AG09319 (cell line): ENCODE data around the gene GSE1.

Experiments
- DNase-seq: peaks from one replicate; pipeline ENCODE4 v3.0.0-alpha.2; 2010; ENCODE audit warnings: low read depth; ENCODE audit errors: extremely low read depth
- TF ChIP-seq, protein P1 (sequence below): IDR thresholded peaks from 2 replicates; pipeline ENCODE4 v1.5.1; 2011; ENCODE audit warnings: low read depth, mild to moderate bottlenecking, inconsistent platforms, low read length, moderate library complexity

Gene GSE1

DNA sequence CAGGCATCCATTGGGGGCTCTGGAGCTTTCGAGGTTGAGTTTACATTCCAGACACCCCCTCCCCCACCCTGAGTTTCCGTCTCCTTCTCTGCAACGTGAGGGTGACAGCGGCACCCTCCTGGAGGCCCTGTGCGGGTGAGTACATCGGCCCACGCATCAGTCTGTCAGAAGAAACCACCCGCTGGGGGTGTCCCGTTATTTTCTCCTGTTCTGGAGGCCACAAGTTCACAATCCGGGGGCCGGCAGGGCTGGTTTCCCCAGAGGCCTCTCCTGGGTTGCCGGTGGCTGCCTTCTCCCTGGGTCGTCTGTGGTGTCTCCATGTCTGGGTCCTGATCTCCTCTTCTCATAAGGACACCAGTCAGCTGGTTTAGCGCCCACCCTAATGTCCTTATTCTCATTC, 35.7 kb downstream of the GSE1 start:
- no peak for DNase-seq
- TF ChIP-seq, protein P1, sequence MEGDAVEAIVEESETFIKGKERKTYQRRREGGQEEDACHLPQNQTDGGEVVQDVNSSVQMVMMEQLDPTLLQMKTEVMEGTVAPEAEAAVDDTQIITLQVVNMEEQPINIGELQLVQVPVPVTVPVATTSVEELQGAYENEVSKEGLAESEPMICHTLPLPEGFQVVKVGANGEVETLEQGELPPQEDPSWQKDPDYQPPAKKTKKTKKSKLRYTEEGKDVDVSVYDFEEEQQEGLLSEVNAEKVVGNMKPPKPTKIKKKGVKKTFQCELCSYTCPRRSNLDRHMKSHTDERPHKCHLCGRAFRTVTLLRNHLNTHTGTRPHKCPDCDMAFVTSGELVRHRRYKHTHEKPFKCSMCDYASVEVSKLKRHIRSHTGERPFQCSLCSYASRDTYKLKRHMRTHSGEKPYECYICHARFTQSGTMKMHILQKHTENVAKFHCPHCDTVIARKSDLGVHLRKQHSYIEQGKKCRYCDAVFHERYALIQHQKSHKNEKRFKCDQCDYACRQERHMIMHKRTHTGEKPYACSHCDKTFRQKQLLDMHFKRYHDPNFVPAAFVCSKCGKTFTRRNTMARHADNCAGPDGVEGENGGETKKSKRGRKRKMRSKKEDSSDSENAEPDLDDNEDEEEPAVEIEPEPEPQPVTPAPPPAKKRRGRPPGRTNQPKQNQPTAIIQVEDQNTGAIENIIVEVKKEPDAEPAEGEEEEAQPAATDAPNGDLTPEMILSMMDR = no peak

DNA sequence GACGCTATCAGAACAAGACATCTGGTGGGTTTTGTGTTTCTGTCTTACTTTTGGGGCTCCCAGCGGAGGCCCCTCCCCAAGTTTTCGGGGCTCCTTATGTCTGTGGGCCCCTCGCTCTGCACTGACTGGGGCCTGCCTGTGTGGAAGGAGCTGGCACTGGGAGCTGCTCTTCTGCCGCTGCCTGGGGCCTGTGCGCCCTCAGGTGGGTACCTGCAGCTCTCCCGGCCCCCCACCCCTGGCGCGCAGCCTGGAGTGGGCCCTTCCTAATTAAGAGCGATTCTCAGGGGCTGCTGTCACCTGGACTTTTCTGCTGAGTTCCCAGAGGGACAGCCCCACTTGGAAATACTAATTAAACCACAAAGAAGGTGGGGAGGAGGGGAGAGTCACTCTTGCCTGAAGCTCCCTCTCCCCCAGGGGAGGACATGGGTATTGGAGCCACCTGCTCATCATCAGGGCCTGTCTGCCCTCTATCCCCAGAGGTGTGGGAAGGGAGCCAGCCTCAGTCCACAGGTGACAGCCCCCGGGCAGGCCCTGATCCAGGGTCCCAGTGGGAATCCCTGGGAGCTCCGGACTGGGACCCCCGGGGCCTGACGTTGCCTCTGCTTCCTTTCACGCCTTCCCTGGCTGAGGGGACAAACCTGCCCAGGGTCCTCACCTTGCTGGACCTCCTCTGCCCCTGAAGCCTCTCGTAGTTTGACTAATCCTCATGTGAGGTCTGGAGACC, 36.5 kb downstream of the GSE1 start:
- TF ChIP-seq, protein P1 = no peak
- DNase-seq = no peak

DNA sequence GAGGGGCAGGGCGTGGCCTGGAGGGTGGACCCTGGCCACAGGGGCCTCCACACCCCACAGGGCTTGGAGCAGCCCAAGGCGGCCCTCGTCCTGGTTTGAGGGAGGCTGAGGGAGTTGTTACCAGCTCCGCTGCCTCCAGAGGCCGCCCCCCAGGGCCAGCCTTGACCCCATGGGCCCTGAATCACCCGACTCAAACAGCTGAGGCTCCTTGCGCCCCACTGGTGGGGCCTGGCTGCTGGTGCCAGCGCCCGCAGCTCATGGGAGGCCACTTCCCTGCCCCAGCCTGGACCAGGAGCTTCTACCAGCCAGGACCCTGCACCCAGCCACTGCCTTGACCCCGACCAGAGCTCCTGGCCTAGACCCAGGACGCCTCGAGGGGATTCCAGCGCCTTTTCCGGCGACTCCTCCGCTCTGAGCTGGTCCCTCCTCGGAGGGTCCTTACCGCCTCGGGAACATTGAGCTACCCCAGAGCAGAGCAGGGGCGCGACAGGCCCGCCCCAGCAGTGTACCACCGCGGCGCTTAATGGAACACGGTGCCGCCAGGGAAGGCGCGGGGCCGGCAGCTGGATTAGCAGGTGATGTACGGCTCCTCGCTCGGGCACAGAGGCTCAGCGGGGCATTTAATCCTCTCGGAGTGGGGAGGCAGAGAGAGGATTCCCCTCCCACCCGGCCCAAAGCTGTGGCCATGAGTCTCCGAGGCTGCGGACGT, 37.2 kb downstream of the GSE1 start:
- DNase-seq = no peak
- TF ChIP-seq, protein P1 = no peak

DNA sequence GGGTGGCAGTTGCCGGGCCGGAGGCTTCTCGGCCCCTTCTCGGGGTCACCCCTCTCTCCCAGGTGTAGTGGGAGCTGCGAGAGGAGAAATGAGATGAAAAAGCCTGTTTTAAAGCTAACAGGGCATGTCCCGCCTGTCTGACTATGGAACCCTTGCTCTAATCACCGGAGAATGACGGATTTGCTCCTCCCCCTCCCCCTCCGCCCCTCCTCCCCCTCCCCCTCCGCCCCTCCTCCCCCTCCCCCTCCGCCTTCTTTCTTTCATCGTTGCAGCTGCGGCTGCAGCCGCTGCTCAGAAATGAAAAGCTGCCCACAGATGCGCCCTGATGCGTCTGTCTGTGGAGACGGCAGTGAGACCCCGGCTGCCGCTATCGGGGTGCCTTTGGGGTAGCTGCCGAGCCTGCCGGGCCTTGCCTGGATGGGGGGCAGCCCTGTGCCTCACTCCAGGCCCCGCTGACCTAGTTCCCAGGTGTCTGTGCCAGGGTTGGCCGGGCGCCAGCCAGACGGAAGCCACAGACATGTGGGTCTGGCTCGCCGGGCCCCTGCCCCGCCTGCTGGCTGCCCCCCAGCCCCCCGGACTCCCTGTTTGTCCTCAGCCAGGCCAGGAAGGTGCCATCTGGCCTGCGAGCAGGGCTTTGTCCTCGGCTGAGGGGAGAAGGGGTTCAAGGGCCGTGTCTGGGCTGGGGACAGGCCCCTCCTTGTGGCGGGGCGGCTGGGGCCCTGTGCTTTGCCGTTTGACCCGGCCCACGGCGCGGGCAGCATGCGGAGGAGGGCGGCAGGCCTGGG, 37.9 kb downstream of the GSE1 start:
- TF ChIP-seq, protein P1 = no peak
- DNase-seq = no peak

DNA sequence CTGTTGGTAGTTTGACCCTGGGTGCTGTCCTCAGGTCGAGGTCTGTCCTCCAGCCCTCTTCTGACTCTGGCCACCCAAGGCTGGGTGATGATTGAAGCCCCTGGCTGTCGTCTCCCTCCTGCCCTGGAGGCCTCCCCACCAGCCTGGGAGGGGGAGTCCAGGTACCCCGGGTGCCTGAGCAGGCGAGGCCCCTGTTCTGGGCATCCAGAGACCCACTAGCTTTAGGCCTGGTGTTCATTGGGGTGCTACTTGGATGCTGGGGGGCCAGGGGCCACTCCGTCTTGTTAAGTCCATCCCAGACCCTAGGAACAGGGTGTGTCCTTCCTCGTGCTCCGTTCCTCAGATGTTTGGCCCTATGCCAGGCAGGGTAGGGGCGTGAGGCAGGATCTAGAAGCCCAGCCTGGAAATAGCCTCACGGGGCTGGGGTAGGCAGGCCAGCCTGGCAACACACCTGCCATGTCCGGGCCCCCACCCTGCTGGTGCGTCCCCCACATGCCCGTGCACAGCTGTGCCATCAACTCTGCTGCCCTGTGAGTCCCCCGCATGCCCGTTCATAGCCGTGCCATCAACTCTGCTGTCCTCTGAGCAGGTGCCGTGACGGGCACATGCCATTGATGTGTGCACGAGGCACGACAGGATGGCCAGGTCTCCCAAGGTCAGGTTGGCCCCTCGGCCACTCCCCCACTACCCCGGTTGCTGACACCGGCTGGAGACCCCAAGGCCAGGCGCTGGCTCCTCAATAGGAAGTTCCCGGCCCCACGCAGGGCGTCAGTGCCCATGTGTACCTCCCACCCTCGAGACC, 38.7 kb downstream of the GSE1 start:
- no peak for DNase-seq
- TF ChIP-seq, protein P1 = no peak

DNA sequence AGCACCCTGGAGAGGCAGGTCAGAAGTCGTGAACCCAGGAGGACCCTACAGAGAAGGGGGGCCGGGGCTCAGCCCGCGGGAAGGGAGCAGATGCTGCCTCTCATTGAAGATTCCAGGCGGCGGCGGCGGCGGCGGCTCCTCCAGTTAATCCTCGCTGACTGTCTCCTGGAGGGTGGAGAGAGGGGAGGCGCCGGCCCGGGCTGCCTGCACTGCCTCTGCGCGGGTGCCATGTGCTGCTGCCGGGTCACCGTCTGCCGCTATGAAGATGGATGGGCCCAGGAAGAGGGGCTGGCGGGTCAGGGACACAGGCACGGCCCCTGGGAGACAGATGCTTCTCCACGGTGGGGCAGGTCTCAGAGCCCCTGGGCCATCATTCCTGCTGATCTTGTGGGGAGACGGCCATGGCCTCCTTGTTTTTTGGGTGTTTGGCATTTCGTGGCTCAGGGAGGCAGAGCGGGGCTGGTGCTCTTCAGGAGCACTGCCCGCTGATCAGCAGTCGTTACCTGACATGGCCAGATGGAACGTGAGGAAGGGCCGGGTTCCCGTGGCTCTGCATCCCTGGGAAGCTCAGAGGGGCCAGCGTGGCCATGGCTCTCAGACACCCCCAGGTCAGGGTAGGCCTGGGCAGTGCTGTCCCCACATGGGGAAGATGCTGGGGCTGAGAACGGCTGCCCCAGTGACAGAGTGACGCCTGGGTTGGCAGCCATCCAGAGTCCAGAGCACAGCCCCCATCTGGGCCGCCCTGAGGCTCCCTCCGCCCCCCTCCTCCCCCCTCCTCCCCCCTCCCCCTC, 39.5 kb downstream of the GSE1 start:
- no peak for DNase-seq
- TF ChIP-seq, protein P1 = no peak
